ENCODE data around the gene FES. TPM values are rescaled to one million over a fixed set of nuclear protein-coding genes. Genes with fewer than 3 reads are reported as not detected.
A peak's percentile ranks its signal among the peaks of the same experiment; 100 is the strongest.

FES gene
- polyA plus RNA-seq, 1 of the 3 experiments (the other 2 are of a cell fraction) = 0.03 TPM

- CTCF ChIA-PET = interaction anchor here (0.7 to 7.5 kb wide), 13 partner anchors 8 to 255 kb away, joined by 3 to 121 read pairs (median 6); partner anchors contain the start of genes HDDC3 and UNC45A
Measured at GRCh38 chr15:90902840-90903732, 18.8 kb downstream of the FES start, which contains the start of gene MAN2A2. MAN2A2 (plus strand) TSS chr15:90903302; CDS start chr15:90904208, 906 bp downstream.

More at GRCh38 chr15:90902840-90903732, 18.8 kb downstream of the FES start, which contains the start of gene MAN2A2:
- Histone ChIP-seq H3K27me3 (ENCODE audit: insufficient read depth) (no peaks in the 10 kb centered on the region), H3K9me3 (no peaks in the 10 kb centered on the region), H3K36me3 (replicated peaks in 1 of 2; ENCODE audit: control insufficient read depth in 1 of 2, insufficient read depth in 2 of 2, low read length in 1 of 2) (peaks cover 0 to 28% of the 10 kb centered on the region in 2 experiments), H3K27ac (ENCODE audit: low read depth in 2 of 2, low read length in 1 of 2) (peak within 1 kb of the TSS; percentile 62 to 92), H3K79me2 (ENCODE audit: insufficient read depth) (no peaks in the 10 kb centered on the region), H4K20me1 (ENCODE audit: insufficient read depth) (no peaks in the 10 kb centered on the region), H3K9me2 (no peaks in the 10 kb centered on the region), H3K9ac (peak within 1 kb of the TSS; percentile 61), H2AFZ (ENCODE audit: low read depth) (peak within 1 kb of the TSS; percentile 97), H3K4me2 (peak within 1 kb of the TSS; percentile 94), H3K4me1 (ENCODE audit: control insufficient read depth in 1 of 2, insufficient read depth in 2 of 2, low read depth in 1 of 2, low read length in 1 of 2) (peaks cover 3 to 11% of the 10 kb centered on the region in 2 experiments; a peak in 2 of 4 replicates), H3K4me3 (ENCODE audit: low read depth in 2 of 2, low read length in 1 of 2) (peak within 1 kb of the TSS; percentile 68 to 91), H3F3A (replicated peaks; ENCODE audit: insufficient read depth) (peaks cover 10% of the 10 kb centered on the region)
- TF ChIP-seq, protein P1, sequence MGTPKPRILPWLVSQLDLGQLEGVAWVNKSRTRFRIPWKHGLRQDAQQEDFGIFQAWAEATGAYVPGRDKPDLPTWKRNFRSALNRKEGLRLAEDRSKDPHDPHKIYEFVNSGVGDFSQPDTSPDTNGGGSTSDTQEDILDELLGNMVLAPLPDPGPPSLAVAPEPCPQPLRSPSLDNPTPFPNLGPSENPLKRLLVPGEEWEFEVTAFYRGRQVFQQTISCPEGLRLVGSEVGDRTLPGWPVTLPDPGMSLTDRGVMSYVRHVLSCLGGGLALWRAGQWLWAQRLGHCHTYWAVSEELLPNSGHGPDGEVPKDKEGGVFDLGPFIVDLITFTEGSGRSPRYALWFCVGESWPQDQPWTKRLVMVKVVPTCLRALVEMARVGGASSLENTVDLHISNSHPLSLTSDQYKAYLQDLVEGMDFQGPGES (IDR thresholded peaks at IDR 0.05; ENCODE audit: low read depth, low read length) = no peak
- TF ChIP-seq FOXJ3 (CRISPR knock-in tag; IDR thresholded peaks at IDR 0.05) (no peak), TCF12 (IDR thresholded peaks at IDR 0.05) (no peak), RAD21 (IDR thresholded peaks at IDR 0.05; ENCODE audit: low read length) (no peak), MAX (IDR thresholded peaks at IDR 0.05; ENCODE audit: low read depth) (no peak), EP300 (IDR thresholded peaks at IDR 0.05; ENCODE audit: borderline replicate concordance in 1 of 2, low read depth in 1 of 2, low read length in 1 of 2) (no peak), NRF1 (IDR thresholded peaks at IDR 0.05; ENCODE audit: low read depth, low read length) (no peak), GATA2 (CRISPR knock-in tag; IDR thresholded peaks at IDR 0.05) (no peak), MEF2A (IDR thresholded peaks at IDR 0.05; ENCODE audit: borderline replicate concordance, low read depth) (no peak), YY1 (IDR thresholded peaks at IDR 0.05; ENCODE audit: low read depth) (no peak), NFIC (IDR thresholded peaks at IDR 0.05; ENCODE audit: borderline replicate concordance) (no peak), POLR2AphosphoS5 (IDR thresholded peaks at IDR 0.05; ENCODE audit: low read depth, low read length) (no peak), FOXM1 (IDR thresholded peaks at IDR 0.05; ENCODE audit: low read depth) (no peak), MXI1 (IDR thresholded peaks at IDR 0.05; ENCODE audit: low read depth, low read length) (no peak; the same call in 1 of the 2 replicates), RXRA (IDR thresholded peaks at IDR 0.05; ENCODE audit: borderline replicate concordance, low read depth) (no peak), RCOR1 (IDR thresholded peaks at IDR 0.05; ENCODE audit: low read length) (no peak), JUND (IDR thresholded peaks at IDR 0.05) (no peak)
- TF ChIP-seq, protein P2, sequence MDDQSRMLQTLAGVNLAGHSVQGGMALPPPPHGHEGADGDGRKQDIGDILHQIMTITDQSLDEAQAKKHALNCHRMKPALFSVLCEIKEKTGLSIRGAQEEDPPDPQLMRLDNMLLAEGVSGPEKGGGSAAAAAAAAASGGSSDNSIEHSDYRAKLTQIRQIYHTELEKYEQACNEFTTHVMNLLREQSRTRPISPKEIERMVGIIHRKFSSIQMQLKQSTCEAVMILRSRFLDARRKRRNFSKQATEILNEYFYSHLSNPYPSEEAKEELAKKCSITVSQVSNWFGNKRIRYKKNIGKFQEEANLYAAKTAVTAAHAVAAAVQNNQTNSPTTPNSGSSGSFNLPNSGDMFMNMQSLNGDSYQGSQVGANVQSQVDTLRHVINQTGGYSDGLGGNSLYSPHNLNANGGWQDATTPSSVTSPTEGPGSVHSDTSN (IDR thresholded peaks at IDR 0.05) = no peak
- POLR2A ChIA-PET = interaction anchor here (0.5 to 1.2 kb wide), 6 partner anchors 8 to 744 kb away, joined by 3 to 9 read pairs (median 3); partner anchors contain the start of genes FES, HDDC3 and UNC45A
- peak; percentile 82 for DNase-seq
- WGBS (ENCODE audit: low lambda C conversion rate) = 11% methylated on average over 18 of the region's 81 CpGs
